LNCAP (cell line): Measurements from ENCODE around the gene MNAT1.

Experiments used
- CTCF ChIP-seq: fragments of 450-650 bp; IDR thresholded peaks from 2 replicates; pipeline ENCODE4 v1.5.1; 2017; ENCODE audit warnings: mild to moderate bottlenecking

MNAT1 gene

DNA sequence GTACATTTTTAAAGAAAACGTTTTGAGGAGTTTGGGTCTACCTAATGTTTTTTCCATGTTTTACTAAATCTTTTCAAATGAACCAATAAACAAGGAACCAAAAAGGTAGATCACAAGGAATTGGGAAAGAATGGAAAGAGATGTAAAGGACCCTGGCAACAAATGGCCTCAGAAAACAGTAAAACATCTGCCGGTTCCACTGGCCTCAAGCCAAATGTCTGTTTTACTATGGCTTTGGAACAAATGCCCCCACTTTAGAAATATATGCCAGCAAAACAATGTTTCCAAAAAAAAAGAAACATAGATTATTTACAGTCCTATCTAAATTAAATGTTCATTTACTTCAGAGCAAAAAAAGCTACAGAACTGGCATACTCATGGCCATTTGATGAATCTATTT, 243.3 kb downstream of the MNAT1 start:
- no peak for TF ChIP-seq CTCF

- no peak for TF ChIP-seq CTCF
Measured at GRCh38 chr14:60980811-60981632, 246.5 kb downstream of the MNAT1 start, which contains the start of the genes SLC38A6 and TRMT5. Gene SLC38A6, plus strand, starts transcription at chr14:60981245. Its CDS starts 33 bp downstream, at chr14:60981278. Gene TRMT5, minus strand, starts transcription at chr14:60981079. Its CDS starts 106 bp downstream, at chr14:60980973.

DNA sequence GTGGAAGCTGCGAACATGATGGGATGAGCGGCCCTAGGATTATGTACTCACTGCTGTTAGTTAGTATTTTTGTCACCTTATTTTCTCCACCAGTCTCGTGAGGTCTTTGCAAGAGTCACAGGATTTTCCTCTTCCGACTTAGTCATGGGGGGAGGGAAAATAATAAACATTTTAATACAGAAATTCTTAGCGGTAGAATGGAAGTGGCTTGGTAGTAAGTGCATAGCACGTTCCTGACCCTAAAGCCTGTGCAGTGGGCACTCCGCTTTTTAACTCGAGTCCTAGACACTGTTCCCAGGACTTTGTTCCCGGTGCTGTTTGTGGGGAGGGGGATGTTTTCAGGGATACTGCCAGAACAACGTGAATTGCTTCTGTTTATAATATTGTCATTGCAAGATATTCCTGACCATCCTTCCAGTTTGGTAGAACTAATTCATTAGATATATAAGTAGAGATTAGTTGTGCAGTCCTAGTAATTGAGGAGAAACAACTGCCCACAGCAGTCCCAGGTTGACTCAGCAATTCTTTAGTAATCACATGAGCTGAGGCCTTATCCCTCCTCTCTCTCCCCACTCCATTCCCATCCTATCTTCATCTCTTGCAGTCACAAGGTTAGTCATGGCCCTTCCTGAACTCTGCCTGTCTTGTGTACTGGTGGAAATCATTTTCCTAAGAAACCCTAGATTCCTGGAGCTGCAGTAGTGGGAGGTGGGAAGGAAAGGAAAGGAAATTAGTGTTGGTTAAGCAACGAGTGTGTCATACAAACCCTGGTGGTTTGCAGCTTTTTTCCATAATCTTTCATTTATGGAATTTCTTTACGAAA, 247.3 kb downstream of the MNAT1 start:
- TF ChIP-seq CTCF = no peak

GRCh38 chr14:60984196-60984595, 249.6 kb downstream of the MNAT1 start:
- TF ChIP-seq CTCF = no peak

DNA sequence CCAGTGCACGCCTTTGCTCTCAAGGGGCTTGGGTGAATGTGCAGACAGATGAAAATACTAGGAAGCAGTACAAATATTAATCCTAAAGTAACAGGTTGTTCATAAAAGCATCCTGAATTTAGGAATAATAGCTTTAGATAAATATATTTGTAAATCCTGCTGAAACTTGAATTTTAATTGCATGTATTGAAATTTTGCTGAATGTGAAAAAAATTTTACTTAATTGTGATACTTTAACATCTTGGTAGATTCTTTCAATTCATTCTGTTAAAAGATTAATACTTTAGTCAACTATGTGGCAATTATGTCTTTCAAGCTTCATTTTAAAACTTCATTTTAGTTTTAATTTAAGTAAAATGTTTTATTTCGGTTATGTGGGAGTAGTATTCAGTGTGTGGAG, 251.9 kb downstream of the MNAT1 start:
- TF ChIP-seq CTCF = no peak

- TF ChIP-seq CTCF = no peak
Measured at GRCh38 chr14:60989599-60989998, 255.0 kb downstream of the MNAT1 start.

GRCh38 chr14:60998617-60999016, 264.1 kb downstream of the MNAT1 start:
- no peak for TF ChIP-seq CTCF
